Measurements from ENCODE around the gene KLHDC8B.

Gene KLHDC8B

GRCh38 chr3:49158792-49159191 is 12.6 kb upstream of the KLHDC8B start:
- DNase-seq (ENCODE audit: low read depth) = no peak

GRCh38 chr3:49161197-49161596 is 10.2 kb upstream of the KLHDC8B start:
- no peak for DNase-seq (ENCODE audit: low read depth)

DNA sequence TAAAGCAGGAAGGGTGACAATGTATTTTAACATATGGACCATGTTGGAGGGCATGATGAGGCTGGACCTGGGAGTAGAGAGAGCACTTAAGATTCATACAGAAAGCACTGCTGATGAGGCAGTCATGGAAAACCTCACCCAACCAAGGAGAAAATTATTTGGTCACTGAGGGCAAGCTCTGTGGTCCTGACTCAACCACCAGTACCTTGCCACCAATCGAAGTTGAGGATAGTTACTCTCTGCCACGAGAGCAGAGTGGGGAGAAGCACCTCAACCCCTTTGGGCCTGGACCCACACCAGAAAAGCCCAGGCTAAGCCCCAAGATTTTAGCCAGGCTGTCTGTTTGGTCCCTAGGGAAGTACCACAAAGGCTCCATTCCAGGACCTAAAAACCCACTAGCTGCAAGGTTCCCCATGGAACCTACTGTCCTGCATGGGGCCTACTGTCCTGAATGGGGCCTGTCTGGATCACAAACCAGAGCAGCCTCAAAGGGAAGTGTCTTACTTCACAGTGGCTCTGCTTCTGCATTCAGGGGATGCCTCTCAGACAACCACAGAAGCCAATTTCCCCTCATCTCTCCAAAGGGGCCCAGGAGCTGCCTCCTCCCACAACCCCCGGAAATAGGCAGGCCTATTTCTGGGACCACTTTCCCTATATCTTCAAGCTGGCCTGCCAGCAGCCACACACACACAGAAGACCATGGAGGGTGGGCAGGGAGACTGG is 9.4 kb upstream of the KLHDC8B start:
- no peak for DNase-seq (ENCODE audit: low read depth)

DNA sequence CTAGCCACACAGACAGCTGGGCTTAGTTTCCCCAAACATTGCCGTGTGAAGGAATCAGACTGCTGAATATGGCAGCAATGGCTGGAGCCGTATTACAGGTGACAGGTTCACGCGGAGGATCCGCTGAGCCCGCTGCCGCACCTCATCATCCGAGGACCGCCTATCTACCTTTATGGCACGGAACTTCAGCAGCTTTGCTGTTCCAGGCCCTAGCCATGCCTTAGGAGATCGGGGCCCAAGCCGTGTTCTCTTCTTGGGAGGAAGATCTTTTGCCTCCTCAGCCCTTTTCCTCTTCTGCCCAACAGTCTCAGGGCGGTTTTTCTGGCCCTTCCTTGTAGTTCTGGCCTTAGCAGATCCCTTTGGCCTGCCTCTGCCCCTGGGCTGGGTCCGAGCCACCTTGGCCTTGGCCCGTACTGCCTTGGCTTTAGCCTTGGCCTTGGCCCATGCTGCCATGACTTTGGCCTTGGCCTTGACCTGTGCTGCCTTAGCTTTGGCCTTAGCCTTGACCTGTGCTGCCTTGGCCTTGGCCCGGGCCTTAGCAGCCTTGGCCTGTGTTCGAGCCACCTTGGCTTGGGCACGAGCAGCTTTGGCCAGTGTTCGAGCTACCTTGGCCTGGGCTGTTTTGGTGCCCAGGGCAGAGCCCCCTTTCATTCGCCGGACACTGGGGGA is 8.5 kb upstream of the KLHDC8B start:
- no peak for DNase-seq (ENCODE audit: low read depth)

GRCh38 chr3:49163609-49164008 is 7.8 kb upstream of the KLHDC8B start:
- DNase-seq (ENCODE audit: low read depth) = no peak

DNA sequence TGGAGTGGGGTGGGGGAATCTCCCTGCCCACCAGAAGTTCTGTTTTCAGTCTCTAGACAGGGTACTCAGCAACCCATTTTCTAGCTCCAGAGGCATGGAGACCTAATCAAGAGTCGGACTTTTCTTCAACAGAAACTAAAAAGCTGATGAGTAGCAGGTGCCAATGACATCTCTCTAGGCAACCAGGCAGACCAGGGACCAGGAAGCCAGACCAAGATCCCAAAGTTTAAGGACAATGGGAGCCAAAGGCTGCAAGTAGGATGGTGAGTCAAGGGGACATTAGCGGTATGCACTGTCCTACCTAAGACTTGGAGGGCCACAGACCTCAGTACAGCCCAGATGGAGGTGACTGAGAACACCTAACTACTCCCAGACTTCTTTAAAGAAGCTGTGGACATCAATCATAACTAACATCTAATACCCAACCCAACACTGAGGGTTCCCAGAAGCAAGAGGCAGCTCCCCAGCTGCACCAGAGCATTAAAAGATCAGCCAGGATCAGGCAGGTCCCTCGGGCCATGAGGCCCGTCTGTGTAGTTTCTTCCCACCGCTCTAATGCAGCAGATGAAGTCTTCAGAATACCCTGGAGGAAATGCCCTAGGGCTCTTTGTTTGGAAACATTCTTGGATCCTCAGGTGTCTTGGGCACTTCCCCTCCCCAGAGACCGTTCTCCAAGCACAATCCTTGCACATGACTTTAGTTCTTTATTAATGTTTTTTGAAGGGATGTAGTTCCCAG is 6.2 kb upstream of the KLHDC8B start:
- DNase-seq (ENCODE audit: low read depth) = no peak

DNA sequence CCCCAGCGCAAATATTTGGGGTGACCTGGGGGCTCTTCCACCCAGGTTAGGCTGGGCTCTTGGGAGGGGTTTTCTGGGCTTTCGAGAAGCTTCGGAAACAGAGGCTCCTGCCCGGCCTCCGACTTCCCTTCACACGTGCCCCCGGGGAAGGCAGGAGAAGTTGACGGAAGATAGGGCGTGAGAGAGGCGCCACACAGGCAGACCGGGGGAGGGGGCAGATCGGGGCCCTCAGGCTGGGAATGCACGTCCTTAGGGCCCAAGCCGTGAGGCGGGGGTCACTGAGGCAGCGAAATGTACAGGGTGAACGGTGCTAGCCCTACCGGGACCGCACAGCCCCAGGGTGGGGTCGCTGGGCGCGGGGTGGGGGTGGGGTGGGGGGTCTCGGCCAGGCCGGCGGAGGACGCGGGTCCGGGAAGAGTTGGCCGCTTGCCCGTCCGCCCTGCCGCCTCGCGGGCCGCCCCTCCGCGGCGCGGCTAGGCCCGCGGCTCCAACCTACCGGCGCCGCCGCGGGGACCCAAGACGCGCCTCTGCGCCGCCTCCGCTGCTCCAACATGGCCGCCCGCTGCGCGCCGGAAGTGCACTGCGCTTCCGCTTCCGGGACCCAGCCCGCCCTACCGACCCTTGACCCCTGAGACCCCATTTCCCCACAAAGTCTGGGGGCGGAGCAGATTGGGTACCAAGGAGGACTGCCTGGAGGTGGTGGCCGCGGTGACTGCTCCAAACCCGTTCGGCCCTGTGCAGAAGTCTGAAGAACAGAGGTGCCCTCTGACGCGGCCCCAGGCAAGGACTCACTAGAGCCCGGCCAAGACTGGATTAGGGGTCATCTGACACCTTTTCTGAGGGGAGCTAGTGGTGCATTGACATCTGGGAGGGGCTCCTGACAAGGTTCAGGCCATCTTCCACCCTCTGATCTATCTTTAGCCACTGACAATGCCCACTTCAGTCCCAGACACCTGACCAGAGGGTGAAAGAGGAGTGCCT is 5.3 kb upstream of the KLHDC8B start, which contains the start of gene CCDC71:
CCDC71 (minus strand) TSS at position 561 of the 981 bp plus-strand sequence. CDS start 2,123 bp downstream, outside the sequence.
- DNase-seq (ENCODE audit: low read depth) = peak; percentile 47

DNA sequence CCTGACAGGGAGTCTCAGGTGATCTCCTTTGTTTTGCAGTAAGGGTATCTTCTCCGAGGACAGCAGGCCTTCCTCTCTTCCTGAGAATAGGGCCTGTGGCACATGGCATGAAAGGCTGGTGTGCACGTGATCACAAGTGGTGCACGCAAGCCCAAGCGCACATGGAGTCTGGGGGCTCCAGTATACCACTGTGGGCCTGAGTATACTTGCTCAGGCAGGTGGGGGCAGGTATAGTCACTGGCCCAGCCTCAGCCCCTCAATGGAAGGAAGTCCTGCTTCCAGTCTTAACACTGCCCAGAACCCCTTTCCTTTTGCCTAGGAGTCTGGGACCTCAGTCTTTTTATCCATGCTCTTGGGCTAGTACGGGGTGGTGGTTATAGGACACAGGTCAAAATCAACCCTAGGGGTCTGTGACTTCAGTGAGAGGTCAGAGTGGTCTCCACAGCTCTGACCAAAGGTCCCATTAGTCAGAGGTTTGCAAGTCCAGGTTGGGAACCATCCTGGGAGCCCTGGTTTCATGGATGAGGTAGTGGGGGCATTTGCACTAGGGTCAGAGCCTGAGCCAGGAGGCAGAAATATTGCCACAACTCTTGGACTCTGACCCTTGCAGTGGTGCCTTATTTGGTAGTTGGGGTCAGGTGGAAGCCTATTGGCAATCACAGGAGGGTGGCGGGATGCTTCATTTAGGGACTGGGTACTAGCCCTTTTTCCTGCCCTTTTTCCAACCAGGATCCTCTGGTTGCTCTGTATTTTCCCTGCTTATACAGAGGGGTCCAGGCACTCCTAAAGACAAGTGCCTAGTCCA is 4.4 kb upstream of the KLHDC8B start:
- no peak for DNase-seq (ENCODE audit: low read depth)

- DNase-seq (ENCODE audit: low read depth) = no peak
Observed at GRCh38 chr3:49170744-49171118, 667 bp upstream of the KLHDC8B start.

DNA sequence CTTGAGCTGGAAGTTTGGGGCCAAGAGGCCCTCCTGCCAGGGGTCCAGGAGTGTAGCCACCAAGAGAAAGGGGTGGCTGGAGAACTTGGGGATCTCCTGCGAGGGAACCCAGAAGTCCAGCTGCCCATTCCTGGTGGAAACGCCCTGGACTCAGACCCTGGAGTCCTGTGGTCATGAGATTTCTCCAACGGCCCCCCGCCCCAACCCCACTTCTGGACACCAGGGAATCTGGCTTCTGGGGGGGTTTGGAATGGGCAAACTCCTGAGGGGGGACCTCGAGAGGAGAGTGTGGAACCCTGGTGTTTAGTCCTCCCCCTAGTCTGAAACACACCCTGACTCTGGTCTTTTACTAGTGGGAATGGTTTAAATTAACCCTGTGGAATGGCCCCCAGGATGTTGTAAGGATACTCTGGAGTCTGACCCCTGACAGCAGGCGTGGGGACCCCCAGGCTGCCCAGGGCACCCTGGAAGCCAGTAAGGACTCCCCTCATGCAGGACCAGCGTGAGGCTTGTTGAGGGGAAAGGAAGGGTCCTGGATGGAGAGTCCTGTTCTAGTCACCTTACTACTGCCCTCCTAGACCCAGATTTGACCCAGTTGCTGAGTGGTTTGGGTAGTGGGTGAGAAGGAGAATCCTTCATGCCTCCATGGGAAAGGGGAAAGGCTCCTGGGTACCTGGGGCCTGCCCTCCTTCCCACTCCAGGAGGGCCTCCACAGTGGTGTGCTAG is 540 bp downstream of the KLHDC8B start:
- no peak for DNase-seq (ENCODE audit: low read depth)

- DNase-seq (ENCODE audit: low read depth) = no peak
Observed at GRCh38 chr3:49172551-49173041, 1.2 kb downstream of the KLHDC8B start.

DNA sequence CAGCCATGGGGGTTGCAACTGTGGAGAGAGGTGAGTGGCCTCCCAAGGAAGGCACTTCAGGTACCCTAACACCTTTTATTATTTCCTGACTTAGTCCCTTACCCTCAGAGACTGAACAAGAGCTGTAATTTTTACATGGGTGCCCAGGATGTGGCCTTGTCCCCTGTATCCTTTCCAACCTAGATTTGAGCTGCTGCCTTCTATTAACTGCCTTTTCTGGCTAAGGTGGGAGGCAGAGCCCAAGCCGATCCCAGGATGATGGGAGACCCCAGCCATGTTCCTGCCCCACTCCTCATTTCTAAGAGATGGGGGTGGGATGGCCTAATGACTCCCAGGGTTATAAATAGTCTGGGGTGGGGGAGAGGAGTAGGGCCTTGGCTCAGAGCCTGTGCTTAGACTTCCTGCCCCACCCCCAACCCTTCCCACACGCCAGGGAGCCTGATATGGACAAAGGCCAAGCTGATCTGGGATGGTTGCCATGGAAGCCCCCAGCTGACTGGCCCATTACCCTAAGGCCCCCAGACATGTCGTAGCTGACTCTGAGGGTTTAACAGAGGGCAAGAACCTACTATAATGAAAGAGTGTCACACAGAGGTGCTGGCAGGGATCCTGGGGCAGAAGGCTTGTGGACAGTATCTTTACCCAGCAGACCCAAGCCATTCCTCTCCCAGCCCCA is 1.9 kb downstream of the KLHDC8B start:
- no peak for DNase-seq (ENCODE audit: low read depth)

DNA sequence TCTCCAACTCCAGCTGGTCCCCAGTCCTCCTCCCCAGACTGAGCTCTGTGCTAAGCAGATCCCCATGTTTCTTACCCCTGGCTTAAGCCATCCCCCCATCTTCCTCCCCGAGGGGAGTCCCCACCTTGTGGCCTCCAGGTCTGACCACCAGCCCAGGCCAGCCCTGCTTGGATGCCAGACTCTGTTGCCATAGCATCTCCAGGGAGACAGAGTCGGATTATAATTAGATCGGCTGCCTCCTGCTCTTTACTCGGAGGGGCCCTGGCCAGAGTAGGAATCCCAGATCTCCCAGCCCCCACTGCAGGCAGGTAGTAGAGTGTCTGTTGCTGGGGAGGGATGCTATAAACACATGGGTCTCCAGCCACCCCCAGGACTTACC is 2.4 kb downstream of the KLHDC8B start:
- no peak for DNase-seq (ENCODE audit: low read depth)

- DNase-seq (ENCODE audit: low read depth) = no peak
Observed at GRCh38 chr3:49174397-49174985, 3.1 kb downstream of the KLHDC8B start.

DNA sequence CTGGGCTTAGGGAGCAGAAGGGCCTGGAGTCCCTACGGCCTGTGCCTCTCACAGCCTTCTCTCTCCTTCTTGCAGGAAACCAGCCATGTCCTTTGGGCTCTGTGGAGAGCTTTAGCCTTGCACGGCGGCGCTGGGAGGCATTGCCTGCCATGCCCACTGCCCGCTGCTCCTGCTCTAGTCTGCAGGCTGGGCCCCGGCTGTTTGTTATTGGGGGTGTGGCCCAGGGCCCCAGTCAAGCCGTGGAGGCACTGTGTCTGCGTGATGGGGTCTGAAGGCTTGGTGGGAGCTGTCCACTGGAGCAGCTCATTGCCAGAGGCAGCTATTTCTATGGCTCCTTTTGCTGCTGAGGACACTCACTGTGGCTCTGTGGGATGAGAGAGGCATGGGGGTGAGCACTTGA is 4.1 kb downstream of the KLHDC8B start:
- DNase-seq (ENCODE audit: low read depth) = no peak

- DNase-seq (ENCODE audit: low read depth) = no peak
Observed at GRCh38 chr3:49177073-49177472, 5.7 kb downstream of the KLHDC8B start.

DNA sequence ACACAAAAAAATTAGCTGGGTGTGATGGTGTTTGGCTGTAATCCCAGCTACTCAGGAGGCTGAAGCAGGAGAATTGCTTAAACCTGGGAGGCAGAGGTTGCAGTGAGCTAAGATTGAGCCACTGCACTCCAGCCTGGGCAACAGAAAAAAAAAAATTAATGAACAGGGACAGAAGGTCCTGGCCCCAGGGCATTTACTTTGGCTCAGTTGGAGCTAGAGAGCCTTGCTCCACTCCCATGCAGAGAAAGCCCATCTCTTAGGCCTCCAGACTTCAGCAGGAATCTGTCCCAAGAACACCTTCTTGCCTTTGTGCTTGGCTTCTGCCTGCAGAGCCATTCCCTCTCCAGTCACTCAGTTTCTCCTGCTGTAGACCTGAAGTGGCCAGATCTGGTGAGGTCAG is 8.7 kb downstream of the KLHDC8B start:
- no peak for DNase-seq (ENCODE audit: low read depth)

DNA sequence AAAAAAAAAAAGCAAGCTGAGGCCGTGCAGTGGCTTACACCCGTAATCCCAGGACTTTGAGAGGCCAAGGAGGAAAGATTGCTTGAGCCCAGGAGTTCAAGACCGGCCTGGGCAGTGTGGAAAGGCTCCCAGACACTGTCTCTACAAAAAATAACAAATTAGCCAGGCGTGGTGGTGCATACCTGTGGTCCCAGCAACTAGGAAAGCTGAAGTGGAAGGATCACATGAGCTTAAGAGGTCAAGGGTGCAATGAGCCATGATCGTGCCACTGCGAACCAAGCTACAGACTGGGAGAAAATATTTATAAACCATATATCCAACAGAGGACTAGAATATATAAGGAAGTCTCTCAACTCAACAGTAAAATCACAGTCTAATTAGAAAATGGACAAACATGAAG is 10.0 kb downstream of the KLHDC8B start:
- no peak for DNase-seq (ENCODE audit: low read depth)

DNA sequence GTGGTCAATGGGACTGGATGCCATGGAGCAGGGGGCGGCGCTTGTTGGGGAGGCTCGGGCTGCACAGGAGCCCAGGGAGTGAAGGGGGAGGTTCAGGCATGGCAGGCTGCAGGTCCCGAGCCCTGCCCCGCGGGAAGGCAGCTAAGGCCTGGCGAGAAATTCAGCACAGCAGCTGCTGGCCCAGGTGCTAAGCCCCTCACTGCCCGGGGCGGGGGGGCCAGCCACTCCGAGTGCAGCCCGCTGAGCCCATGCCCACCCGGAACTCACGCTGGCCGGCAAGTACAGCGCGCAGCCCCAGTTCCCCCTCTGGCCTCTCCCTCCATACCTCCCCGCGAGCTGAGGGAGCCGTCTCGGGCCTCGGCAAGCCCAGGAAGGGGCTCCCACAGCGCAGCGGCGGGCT is 11.3 kb downstream of the KLHDC8B start:
- DNase-seq (ENCODE audit: low read depth) = no peak
